MM.1S (cell line): ENCODE data around the gene ZNF653.

ENCODE experiments used
- DNase-seq: peaks from one replicate; pipeline ENCODE4 v3.0.0-alpha.2; 2015
- H2AFZ ChIP-seq: fragments of 300-600 bp; sonication (generic); 2 replicates; pipeline ENCODE4 v1.6.0; 2016; ENCODE audit warnings: antibody characterized with exemption, low read length
- H3F3A ChIP-seq: fragments of 300-600 bp; sonication (generic); 2 replicates; pipeline ENCODE4 v1.6.1; 2016; ENCODE audit warnings: mild to moderate bottlenecking, antibody characterized with exemption, low read length, moderate library complexity, mixed read lengths; ENCODE audit not compliant: insufficient read depth
- H3K27ac ChIP-seq: fragments of 300-600 bp; sonication (generic); 2 replicates; pipeline ENCODE4 v1.5.1; 2016; ENCODE audit warnings: mild to moderate bottlenecking, low read length
- H3K27me3 ChIP-seq: fragments of 300-600 bp; sonication (generic); replicated peaks from 2 replicates; pipeline ENCODE4 v1.6.0; 2016; ENCODE audit warnings: low read length; ENCODE audit not compliant: insufficient read depth
- H3K36me3 ChIP-seq: fragments of 300-600 bp; sonication (generic); replicated peaks from 2 replicates; pipeline ENCODE4 v1.6.1; 2016; ENCODE audit warnings: mild to moderate bottlenecking, low read length, mixed read lengths; ENCODE audit not compliant: insufficient read depth
- H3K4me1 ChIP-seq: fragments of 300-600 bp; sonication (generic); 2 replicates; pipeline ENCODE4 v1.6.1; 2016; ENCODE audit warnings: low read length, mixed read lengths
- H3K4me2 ChIP-seq: fragments of 300-600 bp; sonication (generic); 2 replicates; pipeline ENCODE4 v1.6.0; 2016; ENCODE audit warnings: low read depth, low read length
- H3K4me3 ChIP-seq: fragments of 300-600 bp; sonication (generic); 2 replicates; pipeline ENCODE4 v1.5.1; 2016; ENCODE audit warnings: low read length, mixed read lengths
- H3K79me2 ChIP-seq: fragments of 300-600 bp; sonication (generic); 2 replicates; pipeline ENCODE4 v1.6.1; 2016; ENCODE audit warnings: mixed run types, low read length, mixed read lengths
- H3K9ac ChIP-seq: fragments of 300-600 bp; sonication (generic); 2 replicates; pipeline ENCODE4 v1.6.1; 2016; ENCODE audit warnings: low read length, mixed read lengths
- H3K9me2 ChIP-seq: fragments of 300-600 bp; sonication (generic); replicated peaks from 2 replicates; pipeline ENCODE4 v1.6.1; 2016; ENCODE audit warnings: mild to moderate bottlenecking, low read length, mixed read lengths; ENCODE audit not compliant: insufficient read depth
- H3K9me3 ChIP-seq: fragments of 300-600 bp; sonication (generic); replicated peaks from 2 replicates; pipeline ENCODE4 v1.6.1; 2016; ENCODE audit warnings: mild to moderate bottlenecking, low read length, mixed read lengths; ENCODE audit not compliant: insufficient read depth
- H4K20me1 ChIP-seq: fragments of 300-600 bp; sonication (generic); 2 replicates; pipeline ENCODE4 v1.6.1; 2016; ENCODE audit warnings: mild to moderate bottlenecking, low read length, moderate library complexity, mixed read lengths; ENCODE audit not compliant: insufficient read depth
- CTCF ChIP-seq: fragments of 300-600 bp; sonication (generic); IDR thresholded peaks from 2 replicates; pipeline ENCODE4 v1.5.1; 2016; ENCODE audit warnings: antibody characterized with exemption, low read length, mixed read lengths
- EZH2 ChIP-seq: fragments of 300-600 bp; sonication (generic); optimal IDR thresholded peaks from 2 replicates; pipeline ENCODE3; 2017; ENCODE audit warnings: low read depth, mild to moderate bottlenecking, antibody characterized with exemption, low read length, mixed read lengths
- EZH2phosphoT487 ChIP-seq: fragments of 300-600 bp; sonication (generic); IDR thresholded peaks from 2 replicates; pipeline ENCODE4 v1.6.1; 2018; ENCODE audit warnings: antibody characterized with exemption, low read length

The ZNF653 gene

GRCh38 chr19:11479898-11480714, 25.5 kb downstream of the ZNF653 start:
- Histone ChIP-seq H4K20me1 (no peaks in the 10 kb centered on the region), H3K36me3 (no peaks in the 10 kb centered on the region), H3K9ac (no peak overlapping the region), H3K27me3 (peaks cover 29% of the 10 kb centered on the region), H3K9me3 (no peaks in the 10 kb centered on the region), H3K4me3 (no peak overlapping the region), H3K4me1 (peaks cover 10% of the 10 kb centered on the region; the same call in 1 of the 2 replicates), H2AFZ (no peak overlapping the region), H3K4me2 (no peak overlapping the region), H3K79me2 (no peaks in the 10 kb centered on the region), H3F3A (no peaks in the 10 kb centered on the region), H3K27ac (no peak overlapping the region), H3K9me2 (no peaks in the 10 kb centered on the region)
- DNase-seq, result no peak
- no peak for TF ChIP-seq EZH2
- TF ChIP-seq EZH2phosphoT487, result no peak
- TF ChIP-seq CTCF, result no peak

GRCh38 chr19:11479090-11479897, 26.3 kb downstream of the ZNF653 start:
- TF ChIP-seq CTCF (no peak), EZH2 (no peak), EZH2phosphoT487 (no peak)
- no peaks in the 10 kb centered on the region for H3K36me3 ChIP-seq
- no peaks in the 10 kb centered on the region for H3K9me2 ChIP-seq
- no peaks in the 10 kb centered on the region for H3F3A ChIP-seq
- H2AFZ ChIP-seq, result no peak overlapping the region
- H3K4me1 ChIP-seq, result peaks cover 10% of the 10 kb centered on the region; the same call in 1 of the 2 replicates
- no peak overlapping the region for H3K9ac ChIP-seq
- DNase-seq, result no peak
- H3K4me2 ChIP-seq, result no peak overlapping the region
- no peaks in the 10 kb centered on the region for H3K79me2 ChIP-seq
- H3K4me3 ChIP-seq, result no peak overlapping the region
- H4K20me1 ChIP-seq, result no peaks in the 10 kb centered on the region
- H3K9me3 ChIP-seq, result no peaks in the 10 kb centered on the region
- H3K27me3 ChIP-seq, result peaks cover 37% of the 10 kb centered on the region
- H3K27ac ChIP-seq, result no peak overlapping the region

GRCh38 chr19:11478167-11479089, 27.2 kb downstream of the ZNF653 start:
- Histone ChIP-seq H3K36me3 (no peaks in the 10 kb centered on the region), H3K9ac (no peak overlapping the region), H3K9me3 (no peaks in the 10 kb centered on the region), H3K27me3 (peaks cover 45% of the 10 kb centered on the region), H2AFZ (no peak overlapping the region), H3K79me2 (no peaks in the 10 kb centered on the region), H3K4me3 (no peak overlapping the region), H3K4me1 (peaks cover 10% of the 10 kb centered on the region; the same call in 1 of the 2 replicates), H3K4me2 (no peak overlapping the region), H3K27ac (no peak overlapping the region), H3F3A (no peaks in the 10 kb centered on the region), H4K20me1 (no peaks in the 10 kb centered on the region), H3K9me2 (no peaks in the 10 kb centered on the region)
- TF ChIP-seq EZH2, result no peak
- no peak for TF ChIP-seq EZH2phosphoT487
- TF ChIP-seq CTCF, result no peak
- no peak for DNase-seq
